Breast epithelium (tissue), 4 donors: Measurements from ENCODE around the gene CDC5L. TPM values are rescaled to one million over a fixed set of nuclear protein-coding genes. Genes with fewer than 3 reads are reported as not detected.

Experiments
- DNase-seq, 2 donors: peaks; one replicate each; pipeline ENCODE4 v3.0.0-alpha.2; 2019; ENCODE audit warnings: low spot score in 2 of 2
- H3K27ac ChIP-seq, 2 donors: fragments of 200-600 bp; sonication (generic) in 1 of 2; one replicate each; pipeline ENCODE4 v1.5.1; 2016 to 2019; ENCODE audit warnings: mild to moderate bottlenecking in 1 of 2
- H3K27me3 ChIP-seq, 2 donors: fragments of 200-600 bp; sonication (generic) in 1 of 2; one replicate each; pipeline versions ENCODE4 v1.5.1 to v1.6.0; 2017 to 2019; ENCODE audit warnings: control low read depth in 1 of 2, mild to moderate bottlenecking in 1 of 2
- H3K36me3 ChIP-seq: fragments of 200-600 bp; one replicate; pipeline ENCODE4 v1.5.1; 2019
- H3K4me1 ChIP-seq, 2 donors: fragments of 200-600 bp; sonication (generic); one replicate each; pipeline ENCODE4 v1.5.1; 2016 to 2019; ENCODE audit warnings: control low read depth in 1 of 2
- H3K4me3 ChIP-seq, 3 donors: fragments of 200-600 bp; sonication (generic); 1 replicate in 2 of 3; 2 replicates in 1 of 3; pipeline ENCODE4 v1.5.1; 2016 to 2019; ENCODE audit warnings: mild to moderate bottlenecking in 3 of 3, moderate library complexity in 2 of 3
- H3K9me3 ChIP-seq, 2 donors: fragments of 200-600 bp; sonication (generic) in 1 of 2; one replicate each; pipeline ENCODE4 v1.5.1; 2016 to 2019; ENCODE audit warnings: control low read depth in 1 of 2
- CTCF ChIP-seq, 3 donors: fragments of 450-650 bp; IDR thresholded peaks; one replicate each; pipeline ENCODE4 v1.5.1; 2016 to 2017; ENCODE audit warnings: antibody characterized with exemption in 3 of 3, mild to moderate bottlenecking in 3 of 3, moderate library complexity in 3 of 3
- POLR2A ChIP-seq: fragments of 450-650 bp; IDR thresholded peaks from one replicate; pipeline ENCODE4 v1.6.1; 2016; ENCODE audit warnings: antibody characterized with exemption, mild to moderate bottlenecking, moderate library complexity
- POLR2AphosphoS5 ChIP-seq, 3 donors: sonication (generic); formaldehyde crosslinking; IDR thresholded peaks; one replicate each; pipeline ENCODE4 v1.6.1; 2017; ENCODE audit warnings: antibody characterized with exemption in 3 of 3
- intact Hi-C: fragments of 100-400 bp; cut with DNase I; formaldehyde crosslinking; loops from one replicate; pipeline ENCODE4 v1.15.1; 2023; ENCODE audit warnings: low total_unique reads
- total RNA-seq, 3 donors: library from RNA; depleted of rRNA; stranded (reverse); fragments of >200 nt; gene quantifications; one replicate each; pipeline ENCODE4 v1.1.0, GENCODE V29; 2016

The CDC5L gene
- total RNA-seq, 3 donors from 2014 or later, result 21.1 to 29.1 (median 22.0) TPM

- Histone ChIP-seq H3K9me3 (no peaks in the 10 kb centered on the region), H3K27me3 (no peaks in the 10 kb centered on the region), H3K36me3 (no peaks in the 10 kb centered on the region), H3K4me1 (no peaks in the 10 kb centered on the region), H3K27ac (no peak overlapping the region), H3K4me3 (no peak overlapping the region)
- TF ChIP-seq CTCF (IDR thresholded peaks at IDR 0.05) (no peak), POLR2AphosphoS5 (IDR thresholded peaks at IDR 0.05) (no peak), POLR2A (no peak)
- no peak for DNase-seq
- intact Hi-C loops, result no loop called here
These were observed 64.5 kb downstream of the CDC5L start for GRCh38 chr6:44451803-44452695.

GRCh38 chr6:44452725-44453124 is 65.2 kb downstream of the CDC5L start:
- Histone ChIP-seq H3K27ac (no peak overlapping the region), H3K36me3 (no peaks in the 10 kb centered on the region), H3K27me3 (no peaks in the 10 kb centered on the region), H3K4me3 (no peak overlapping the region), H3K4me1 (no peaks in the 10 kb centered on the region), H3K9me3 (no peaks in the 10 kb centered on the region)
- intact Hi-C loops, result no loop called here
- TF ChIP-seq POLR2AphosphoS5 (IDR thresholded peaks at IDR 0.05), result no peak
- TF ChIP-seq CTCF (IDR thresholded peaks at IDR 0.05), result no peak
- no peak for TF ChIP-seq POLR2A
- DNase-seq, result no peak

- H3K4me1 ChIP-seq, result no peaks in the 10 kb centered on the region
- no peak overlapping the region for H3K4me3 ChIP-seq
These were observed 65.6 kb downstream of the CDC5L start for GRCh38 chr6:44453146-44453545.

GRCh38 chr6:44454198-44454597 is 66.7 kb downstream of the CDC5L start:
- H3K27ac ChIP-seq, result no peak overlapping the region
- H3K36me3 ChIP-seq, result no peaks in the 10 kb centered on the region
- no peak overlapping the region for H3K4me3 ChIP-seq
- no peaks in the 10 kb centered on the region for H3K4me1 ChIP-seq
- no peaks in the 10 kb centered on the region for H3K9me3 ChIP-seq
- TF ChIP-seq CTCF (IDR thresholded peaks at IDR 0.05) (no peak), POLR2AphosphoS5 (IDR thresholded peaks at IDR 0.05) (no peak), POLR2A (no peak)
- intact Hi-C loops, result no loop called here
- no peaks in the 10 kb centered on the region for H3K27me3 ChIP-seq
- DNase-seq, result no peak

More at GRCh38 chr6:44453146-44453545, 65.6 kb downstream of the CDC5L start:
- no peak overlapping the region for H3K27ac ChIP-seq
- intact Hi-C loops, result no loop called here
- TF ChIP-seq POLR2A (no peak), CTCF (IDR thresholded peaks at IDR 0.05) (no peak), POLR2AphosphoS5 (IDR thresholded peaks at IDR 0.05) (no peak)
- H3K27me3 ChIP-seq, result no peaks in the 10 kb centered on the region
- H3K9me3 ChIP-seq, result no peaks in the 10 kb centered on the region
- DNase-seq, result no peak
- H3K36me3 ChIP-seq, result no peaks in the 10 kb centered on the region
